Kidney (tissue), 14 donors: ENCODE measurements around the gene RAMP2. TPM values are rescaled to one million over a fixed set of nuclear protein-coding genes. Genes with fewer than 3 reads are reported as not detected.

Source experiments
- DNase-seq, 5 donors: peaks; one replicate each; pipeline ENCODE4 v3.0.0-alpha.2; 2013 to 2020
- FAIRE-seq: peaks from 2 replicates; lab custom pipeline; 2012; peaks lifted over from hg19 to GRCh38; lab: Jason Lieb, UNC
- H3K27ac ChIP-seq, 2 donors: one replicate each; pipeline ENCODE4 v1.7.0; 2013; ENCODE audit warnings: low read depth in 2 of 2, low read length in 2 of 2, inconsistent platforms in 1 of 2
- H3K27me3 ChIP-seq: one replicate; pipeline ENCODE4 v1.7.1; 2013; ENCODE audit warnings: low read length, inconsistent platforms; ENCODE audit not compliant: control insufficient read depth, insufficient read depth
- H3K36me3 ChIP-seq, 3 donors: one replicate each; pipeline versions ENCODE4 v1.7.0 to v1.7.1; 2013; ENCODE audit warnings: low read length in 3 of 3, control low read depth in 1 of 3, inconsistent platforms in 1 of 3; ENCODE audit not compliant: insufficient read depth in 3 of 3, control insufficient read depth in 2 of 3
- H3K4me1 ChIP-seq, 3 donors: one replicate each; pipeline versions ENCODE4 v1.7.0 to v1.7.1; 2013; ENCODE audit warnings: low read length in 3 of 3, inconsistent platforms in 1 of 3, low read depth in 1 of 3; ENCODE audit not compliant: control insufficient read depth in 2 of 3, insufficient read depth in 2 of 3
- H3K4me3 ChIP-seq, 3 donors: one replicate each; pipeline versions ENCODE4 v1.7.0 to v1.8.1; 2013; ENCODE audit warnings: low read length in 3 of 3, control low read depth in 1 of 3, inconsistent platforms in 1 of 3
- H3K9ac ChIP-seq, 3 donors: one replicate each; pipeline versions ENCODE4 v1.7.0 to v1.7.1; 2013; ENCODE audit warnings: low read length in 3 of 3, control low read depth in 1 of 3, inconsistent platforms in 1 of 3
- H3K9me3 ChIP-seq, 3 donors: one replicate each; pipeline versions ENCODE4 v1.7.0 to v1.7.1; 2013; ENCODE audit warnings: low read length in 3 of 3, control low read depth in 1 of 3, inconsistent platforms in 1 of 3; ENCODE audit not compliant: control insufficient read depth in 2 of 3, insufficient read depth in 1 of 3
- intact Hi-C: fragments of 100-400 bp; cut with DNase I; formaldehyde crosslinking; loops from one replicate; pipeline ENCODE4 v1.11.1; 2022
- polyA plus RNA-seq: library from polyadenylated mRNA; stranded (reverse); fragments of 350-450 nt; fragmentation: Illumina TruSeq; extraction: RNeasy Lipid Tissue Mini Kit (QIAGEN cat#74804); gene quantifications from one replicate; pipeline ENCODE4 v1.2.3, GENCODE V29; 2014; ENCODE audit warnings: low read depth, low replicate concordance; ENCODE audit not compliant: insufficient read depth
- total RNA-seq: library from RNA; stranded (reverse); fragmentation: NEBNext Ultra II Directional; extraction: Animal tissue kit (Norgen Biotek cat#: 25700); gene quantifications from one replicate; pipeline ENCODE4 v1.2.1, GENCODE V29; 2021
- TF ChIP-seq, protein P1 (sequence below): IDR thresholded peaks from 3 replicates; pipeline ENCODE4 v1.5.1; 2012; ENCODE audit warnings: mild to moderate bottlenecking, moderate library complexity, borderline replicate concordance; ENCODE audit not compliant: insufficient read depth; ENCODE audit errors: extremely low read depth
- donor health status: control.
- donor health status: control.
- donor health status: control.
- donor health status: control.
- donor health status: control.
- donor health status: DM: yes; HTN: yes; CAD: no.
- donor health status: Normal renal cell carcinoma (clear cell type).

RAMP2 gene
- total and polyA plus RNA-seq, 2 donors from 2014 or later = 55.7 to 134 TPM

DNA sequence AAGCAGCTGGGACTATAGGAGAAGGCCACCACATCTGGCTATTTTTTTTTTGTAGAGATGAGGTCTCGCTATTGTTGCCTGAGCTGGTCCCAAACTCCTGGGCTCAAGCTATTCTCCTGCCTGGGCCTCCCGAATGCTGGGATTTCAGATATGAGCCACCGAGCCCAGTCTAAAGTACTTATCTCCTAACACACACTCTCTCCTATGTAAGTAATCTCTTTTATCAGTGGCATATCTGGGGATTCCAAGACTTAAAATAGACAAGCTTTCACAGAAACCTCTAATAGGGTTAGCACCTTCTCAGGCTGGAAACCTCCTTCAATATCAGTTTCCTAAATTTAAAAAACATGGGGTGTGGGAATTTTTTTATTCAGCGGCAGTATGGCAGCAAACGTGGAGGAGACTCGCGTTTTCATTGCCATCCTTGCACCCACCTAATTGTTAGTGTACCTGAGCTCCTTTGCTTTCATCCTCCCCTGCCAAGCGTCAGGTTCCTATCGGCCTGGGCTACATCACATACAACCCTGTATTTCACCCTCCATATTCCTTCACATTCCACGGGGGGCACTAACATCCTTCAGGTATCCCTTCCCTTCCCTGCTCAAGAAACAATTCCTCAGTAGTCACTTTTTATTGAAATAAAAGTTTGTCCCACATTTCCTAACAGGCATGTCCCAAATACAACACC lies 17.3 kb upstream of the RAMP2 start:
- Histone ChIP-seq H3K36me3 (no peaks in the 10 kb centered on the region), H3K4me1 (peaks cover 2 to 12% (median 10%) of the 10 kb centered on the region in 3 donors), H3K27me3 (no peaks in the 10 kb centered on the region), H3K4me3 (peak overlapping the region; percentile 61 to 83 (median 73)), H3K9me3 (no peaks in the 10 kb centered on the region), H3K27ac (peak overlapping the region; percentile 81 to 94), H3K9ac (peak overlapping the region; percentile 38 to 67 (median 47))
- intact Hi-C loops = no loop called here
- DNase-seq (no peak), FAIRE-seq (no peak)
- TF ChIP-seq, protein P1, sequence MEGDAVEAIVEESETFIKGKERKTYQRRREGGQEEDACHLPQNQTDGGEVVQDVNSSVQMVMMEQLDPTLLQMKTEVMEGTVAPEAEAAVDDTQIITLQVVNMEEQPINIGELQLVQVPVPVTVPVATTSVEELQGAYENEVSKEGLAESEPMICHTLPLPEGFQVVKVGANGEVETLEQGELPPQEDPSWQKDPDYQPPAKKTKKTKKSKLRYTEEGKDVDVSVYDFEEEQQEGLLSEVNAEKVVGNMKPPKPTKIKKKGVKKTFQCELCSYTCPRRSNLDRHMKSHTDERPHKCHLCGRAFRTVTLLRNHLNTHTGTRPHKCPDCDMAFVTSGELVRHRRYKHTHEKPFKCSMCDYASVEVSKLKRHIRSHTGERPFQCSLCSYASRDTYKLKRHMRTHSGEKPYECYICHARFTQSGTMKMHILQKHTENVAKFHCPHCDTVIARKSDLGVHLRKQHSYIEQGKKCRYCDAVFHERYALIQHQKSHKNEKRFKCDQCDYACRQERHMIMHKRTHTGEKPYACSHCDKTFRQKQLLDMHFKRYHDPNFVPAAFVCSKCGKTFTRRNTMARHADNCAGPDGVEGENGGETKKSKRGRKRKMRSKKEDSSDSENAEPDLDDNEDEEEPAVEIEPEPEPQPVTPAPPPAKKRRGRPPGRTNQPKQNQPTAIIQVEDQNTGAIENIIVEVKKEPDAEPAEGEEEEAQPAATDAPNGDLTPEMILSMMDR = no peak

DNA sequence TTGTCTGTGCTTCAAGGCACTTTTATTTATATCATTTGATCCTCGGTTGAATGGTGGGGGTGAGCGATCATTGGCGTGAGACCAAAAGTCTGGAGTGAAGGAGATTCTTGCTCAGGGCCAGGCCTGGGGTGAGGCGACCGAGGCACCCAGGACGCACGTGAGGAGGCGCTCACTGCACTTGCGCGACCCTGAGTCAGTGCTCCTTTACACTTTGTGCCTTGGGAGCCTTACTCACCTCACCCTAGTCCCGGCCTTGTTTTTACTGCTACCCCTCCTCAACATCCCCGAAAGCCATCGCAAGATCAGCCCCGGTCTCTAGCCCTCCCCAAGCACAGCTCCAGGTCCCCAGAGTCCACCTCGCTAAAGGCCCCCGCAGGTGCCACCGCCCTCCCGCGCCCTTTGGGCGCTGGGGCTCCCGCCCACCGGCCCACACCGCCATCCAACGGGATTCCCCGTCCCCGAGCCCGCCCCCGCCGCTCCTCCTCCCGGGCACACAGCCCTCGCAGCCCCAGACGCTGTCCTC lies 16.7 kb upstream of the RAMP2 start:
- DNase-seq (peak in 3 of 5 donors; percentile 75 to 93 (median 75)), FAIRE-seq (no peak)

DNA sequence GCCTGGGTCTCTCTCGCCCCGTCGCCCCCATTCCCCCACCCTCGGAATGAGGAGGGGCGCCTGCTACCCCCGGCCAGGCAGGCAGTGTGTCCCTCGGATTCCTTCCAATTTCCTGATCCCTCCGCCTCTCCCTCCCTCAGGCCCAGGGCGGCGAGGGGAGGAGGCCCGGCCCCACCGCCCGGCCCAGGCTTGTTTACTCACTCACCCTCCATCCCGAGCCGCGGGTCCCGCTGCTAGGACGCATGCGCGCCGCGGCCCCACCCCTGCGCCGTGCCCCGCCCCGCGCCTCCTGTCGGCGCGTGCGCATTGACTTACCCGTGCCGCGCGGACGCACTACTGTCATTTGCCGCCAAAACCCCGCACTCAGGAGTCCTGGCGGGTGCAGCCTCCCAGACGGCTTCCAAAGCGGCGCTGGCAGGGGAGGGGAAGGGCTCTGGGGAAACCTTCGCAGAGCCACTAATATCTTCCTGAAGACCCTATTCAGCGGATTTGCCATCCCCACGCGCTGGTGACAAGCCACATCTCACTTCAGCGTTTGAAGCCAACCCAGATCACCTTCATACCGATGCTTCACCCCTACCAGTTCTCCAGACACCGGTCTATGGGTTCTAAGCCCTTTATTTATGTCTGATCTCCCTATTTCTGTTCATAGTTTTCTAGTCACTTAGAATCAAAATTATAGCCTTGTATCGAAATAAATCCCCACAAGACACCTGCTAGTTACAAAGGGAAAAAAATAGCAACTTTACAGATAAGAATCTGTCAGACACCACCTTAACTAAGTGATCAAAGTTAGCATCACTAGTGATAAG lies 16.0 kb upstream of the RAMP2 start, which contains the start of gene EZH1:
EZH1 (minus strand) TSS at position 235 of the 812 bp plus-strand sequence. CDS start 16,099 bp downstream, outside the sequence.
- H3K27me3 ChIP-seq = no peaks in the 10 kb centered on the region
- H3K9me3 ChIP-seq = no peaks in the 10 kb centered on the region
- TF ChIP-seq, protein P1 = no peak
- FAIRE-seq (no peak), DNase-seq (peak; percentile 94 to 97 (median 96))
- peak within 1 kb of the TSS; percentile 61 to 83 (median 73) for H3K4me3 ChIP-seq
- H3K9ac ChIP-seq = peak within 1 kb of the TSS; percentile 38 to 67 (median 47)
- intact Hi-C loops = no loop called here
- no peaks in the 10 kb centered on the region for H3K36me3 ChIP-seq
- peak within 1 kb of the TSS; percentile 81 to 94 for H3K27ac ChIP-seq
- peaks cover 4 to 20% (median 18%) of the 10 kb centered on the region in 3 donors for H3K4me1 ChIP-seq

More for the DNA sequence above, 16.7 kb upstream of the RAMP2 start:
- H3K9me3 ChIP-seq = no peaks in the 10 kb centered on the region
- peaks cover 2 to 16% (median 16%) of the 10 kb centered on the region in 3 donors for H3K4me1 ChIP-seq
- peak overlapping the region; percentile 81 to 94 for H3K27ac ChIP-seq
- H3K27me3 ChIP-seq = no peaks in the 10 kb centered on the region
- peak overlapping the region; percentile 38 to 67 (median 47) for H3K9ac ChIP-seq
- H3K36me3 ChIP-seq = no peaks in the 10 kb centered on the region
- intact Hi-C loops = no loop called here
- peak overlapping the region; percentile 61 to 83 (median 73) for H3K4me3 ChIP-seq
- TF ChIP-seq, protein P1 = no peak
